Jurkat, Clone E6-1 (cell line): Measurements from ENCODE around the gene GZMH.
A peak's percentile ranks its signal among the peaks of the same experiment; 100 is the strongest.
"Not testable (repeated sequence)": the region's sequence is repeated elsewhere in the genome, so short reads cannot be mapped to it uniquely, and the experiment has no call there.

Source experiments
- DNase-seq: peaks from one replicate; pipeline ENCODE4 v3.0.0-alpha.2; 2011; ENCODE audit warnings: low read depth, low spot score
- H3K4me3 ChIP-seq: 2 replicates; pipeline ENCODE4 v1.5.1; 2011; ENCODE audit warnings: mild to moderate bottlenecking, low read length, control low read depth, moderate library complexity

The GZMH gene

GRCh38 chr14:24605435-24606190 lies 3.9 kb downstream of the GZMH start:
- H3K4me3 ChIP-seq = no peak overlapping the region
- peak; percentile 53 for DNase-seq

- DNase-seq = no peak
- no peak overlapping the region for H3K4me3 ChIP-seq
Observed at GRCh38 chr14:24597403-24597802, 12.1 kb downstream of the GZMH start.

GRCh38 chr14:24595073-24595808 lies 14.2 kb downstream of the GZMH start:
- no peak for DNase-seq
- H3K4me3 ChIP-seq = no peak overlapping the region

GRCh38 chr14:24591004-24591403 lies 18.5 kb downstream of the GZMH start:
- not testable (repeated sequence) for DNase-seq, H3K4me3 ChIP-seq

GRCh38 chr14:24584402-24584801 lies 25.1 kb downstream of the GZMH start:
- H3K4me3 ChIP-seq, DNase-seq: not testable (repeated sequence)

GRCh38 chr14:24578558-24578957 lies 30.9 kb downstream of the GZMH start:
- no peak overlapping the region for H3K4me3 ChIP-seq
- DNase-seq = no peak

- peak overlapping the region; percentile 49 for H3K4me3 ChIP-seq
- DNase-seq = no peak
Observed at GRCh38 chr14:24576771-24577170, 32.7 kb downstream of the GZMH start.

- DNase-seq = peak; percentile 93
- peak within 1 kb of the TSS; percentile 49 for H3K4me3 ChIP-seq
Observed at GRCh38 chr14:24576182-24576581, 33.3 kb downstream of the GZMH start, which contains the start of gene CTSG. TSS of gene CTSG (minus strand) at chr14:24576250. CDS start at chr14:24576223, 27 bp downstream.

GRCh38 chr14:24574206-24574774 lies 35.2 kb downstream of the GZMH start:
- no peak overlapping the region for H3K4me3 ChIP-seq
- DNase-seq = no peak

- H3K4me3 ChIP-seq = no peak overlapping the region
- DNase-seq = peak; percentile 34
Observed at GRCh38 chr14:24566318-24566717, 43.2 kb downstream of the GZMH start.

GRCh38 chr14:24565766-24566165 lies 43.7 kb downstream of the GZMH start:
- DNase-seq = no peak

GRCh38 chr14:24563505-24563904 lies 46.0 kb downstream of the GZMH start:
- no peak for DNase-seq
- H3K4me3 ChIP-seq = no peak overlapping the region

More at GRCh38 chr14:24565766-24566165, 43.7 kb downstream of the GZMH start:
- no peak overlapping the region for H3K4me3 ChIP-seq

GRCh38 chr14:24556756-24557155 lies 52.7 kb downstream of the GZMH start:
- no peak overlapping the region for H3K4me3 ChIP-seq
- DNase-seq = no peak
